EL (cell line): ENCODE measurements around the gene DNAJC4.

Experiments used
- DNase-seq: peaks from one replicate; pipeline ENCODE4 v3.0.0-alpha.2; 2016

Gene DNAJC4

GRCh38 chr11:64230985-64231365 is 627 bp downstream of the DNAJC4 start:
- DNase-seq, result no peak

GRCh38 chr11:64231546-64231945 is 1.2 kb downstream of the DNAJC4 start:
- no peak for DNase-seq

GRCh38 chr11:64232182-64232966 is 2.0 kb downstream of the DNAJC4 start:
- no peak for DNase-seq

GRCh38 chr11:64232967-64233315 is 2.6 kb downstream of the DNAJC4 start:
- no peak for DNase-seq

GRCh38 chr11:64233913-64234586 is 3.7 kb downstream of the DNAJC4 start, which contains the start of gene VEGFB:
VEGFB (plus strand) TSS chr11:64234584; CDS start chr11:64234834, 250 bp downstream.
- peak; percentile 70 for DNase-seq

GRCh38 chr11:64234647-64235379 is 4.5 kb downstream of the DNAJC4 start:
- DNase-seq, result peak; percentile 37

GRCh38 chr11:64235437-64236161 is 5.3 kb downstream of the DNAJC4 start:
- no peak for DNase-seq

- no peak for DNase-seq
These were observed 7.2 kb downstream of the DNAJC4 start for GRCh38 chr11:64237484-64237951.

- no peak for DNase-seq
These were observed 7.7 kb downstream of the DNAJC4 start for GRCh38 chr11:64238076-64238475.

GRCh38 chr11:64238999-64239398 is 8.7 kb downstream of the DNAJC4 start:
- no peak for DNase-seq

- DNase-seq, result no peak
These were observed 9.5 kb downstream of the DNAJC4 start for GRCh38 chr11:64239662-64240434.

- DNase-seq, result peak; percentile 97
These were observed 10.3 kb downstream of the DNAJC4 start, which contains the start of gene FKBP2 for GRCh38 chr11:64240435-64241240. FKBP2 (plus strand) TSS chr11:64241095; CDS start chr11:64242388, 1,293 bp downstream.

GRCh38 chr11:64241241-64241490 is 10.8 kb downstream of the DNAJC4 start:
- DNase-seq, result peak; percentile 99

- DNase-seq, result peak; percentile 71
These were observed 11.4 kb downstream of the DNAJC4 start for GRCh38 chr11:64241491-64242374.

- peak; percentile 21 for DNase-seq
These were observed 13.0 kb downstream of the DNAJC4 start for GRCh38 chr11:64243236-64243854.

GRCh38 chr11:64244107-64244506 is 13.8 kb downstream of the DNAJC4 start:
- DNase-seq, result no peak

GRCh38 chr11:64244966-64245365 is 14.6 kb downstream of the DNAJC4 start:
- no peak for DNase-seq

- peak; percentile 52 for DNase-seq
These were observed 15.1 kb downstream of the DNAJC4 start for GRCh38 chr11:64245401-64245796.

- peak; percentile 98 for DNase-seq
These were observed 15.7 kb downstream of the DNAJC4 start for GRCh38 chr11:64245797-64246620.
